Measurements from ENCODE around the gene LDHAL6B.

LDHAL6B gene

GRCh38 chr15:59229453-59229852, 22.8 kb downstream of the LDHAL6B start:
- DNase-seq, result no peak
- H3K4me1 ChIP-seq (ENCODE audit: control insufficient read depth, insufficient read depth, low read length, poor library complexity, severe bottlenecking), result no peaks in the 10 kb centered on the region
- H3K9me3 ChIP-seq (ENCODE audit: control insufficient read depth, low read length), result no peaks in the 10 kb centered on the region
- H3K27me3 ChIP-seq (replicated peaks; ENCODE audit: control insufficient read depth, insufficient read depth, low read length, poor library complexity, severe bottlenecking), result no peaks in the 10 kb centered on the region
- no peaks in the 10 kb centered on the region for H3K36me3 ChIP-seq (ENCODE audit: control insufficient read depth, insufficient read depth, low read length)
- no peak overlapping the region for H3K4me3 ChIP-seq (ENCODE audit: insufficient read depth, low read depth, low read length, poor library complexity, severe bottlenecking)
- no peak overlapping the region for H3K27ac ChIP-seq (ENCODE audit: insufficient read depth, low read length, poor library complexity, severe bottlenecking)

- H3K36me3 ChIP-seq (ENCODE audit: control insufficient read depth, insufficient read depth, low read length), result no peaks in the 10 kb centered on the region
- H3K4me3 ChIP-seq (ENCODE audit: insufficient read depth, low read depth, low read length, poor library complexity, severe bottlenecking), result no peak overlapping the region
- H3K27ac ChIP-seq (ENCODE audit: insufficient read depth, low read length, poor library complexity, severe bottlenecking), result no peak overlapping the region
- H3K4me1 ChIP-seq (ENCODE audit: control insufficient read depth, insufficient read depth, low read length, poor library complexity, severe bottlenecking), result no peaks in the 10 kb centered on the region
- H3K27me3 ChIP-seq (replicated peaks; ENCODE audit: control insufficient read depth, insufficient read depth, low read length, poor library complexity, severe bottlenecking), result no peaks in the 10 kb centered on the region
- no peaks in the 10 kb centered on the region for H3K9me3 ChIP-seq (ENCODE audit: control insufficient read depth, low read length)
- DNase-seq, result no peak
These were observed 23.9 kb downstream of the LDHAL6B start for GRCh38 chr15:59230531-59231055.

DNA sequence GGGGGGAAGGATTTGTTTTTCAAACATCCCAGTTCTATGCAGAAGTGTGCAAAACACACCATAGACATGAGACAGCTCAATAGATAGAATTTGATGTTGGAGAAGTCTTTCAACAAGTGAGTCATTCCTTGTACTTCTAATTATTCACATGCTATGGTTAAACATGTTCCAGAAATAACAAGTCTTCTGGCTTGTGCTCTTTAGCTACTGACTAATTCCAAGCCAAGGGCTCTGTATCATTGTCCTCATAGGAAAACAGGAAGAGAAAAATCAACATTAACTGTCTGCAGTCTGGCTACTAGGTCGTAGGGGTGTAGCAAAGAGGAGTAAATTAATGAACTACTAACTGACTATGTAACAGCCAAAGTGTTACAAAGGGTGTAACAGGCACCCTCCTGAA, 25.8 kb downstream of the LDHAL6B start:
- Histone ChIP-seq H3K27ac (ENCODE audit: insufficient read depth, low read length, poor library complexity, severe bottlenecking) (no peak overlapping the region), H3K36me3 (ENCODE audit: control insufficient read depth, insufficient read depth, low read length) (no peaks in the 10 kb centered on the region), H3K4me3 (ENCODE audit: insufficient read depth, low read depth, low read length, poor library complexity, severe bottlenecking) (no peak overlapping the region), H3K9me3 (ENCODE audit: control insufficient read depth, low read length) (no peaks in the 10 kb centered on the region), H3K27me3 (replicated peaks; ENCODE audit: control insufficient read depth, insufficient read depth, low read length, poor library complexity, severe bottlenecking) (no peaks in the 10 kb centered on the region), H3K4me1 (ENCODE audit: control insufficient read depth, insufficient read depth, low read length, poor library complexity, severe bottlenecking) (no peaks in the 10 kb centered on the region)
- DNase-seq, result no peak

GRCh38 chr15:59236394-59236793, 29.8 kb downstream of the LDHAL6B start:
- no peak overlapping the region for H3K4me3 ChIP-seq (ENCODE audit: insufficient read depth, low read depth, low read length, poor library complexity, severe bottlenecking)
- H3K9me3 ChIP-seq (ENCODE audit: control insufficient read depth, low read length), result no peaks in the 10 kb centered on the region
- H3K36me3 ChIP-seq (ENCODE audit: control insufficient read depth, insufficient read depth, low read length), result no peaks in the 10 kb centered on the region
- DNase-seq, result no peak
- H3K27me3 ChIP-seq (replicated peaks; ENCODE audit: control insufficient read depth, insufficient read depth, low read length, poor library complexity, severe bottlenecking), result no peaks in the 10 kb centered on the region
- H3K27ac ChIP-seq (ENCODE audit: insufficient read depth, low read length, poor library complexity, severe bottlenecking), result no peak overlapping the region
- H3K4me1 ChIP-seq (ENCODE audit: control insufficient read depth, insufficient read depth, low read length, poor library complexity, severe bottlenecking), result no peaks in the 10 kb centered on the region

DNA sequence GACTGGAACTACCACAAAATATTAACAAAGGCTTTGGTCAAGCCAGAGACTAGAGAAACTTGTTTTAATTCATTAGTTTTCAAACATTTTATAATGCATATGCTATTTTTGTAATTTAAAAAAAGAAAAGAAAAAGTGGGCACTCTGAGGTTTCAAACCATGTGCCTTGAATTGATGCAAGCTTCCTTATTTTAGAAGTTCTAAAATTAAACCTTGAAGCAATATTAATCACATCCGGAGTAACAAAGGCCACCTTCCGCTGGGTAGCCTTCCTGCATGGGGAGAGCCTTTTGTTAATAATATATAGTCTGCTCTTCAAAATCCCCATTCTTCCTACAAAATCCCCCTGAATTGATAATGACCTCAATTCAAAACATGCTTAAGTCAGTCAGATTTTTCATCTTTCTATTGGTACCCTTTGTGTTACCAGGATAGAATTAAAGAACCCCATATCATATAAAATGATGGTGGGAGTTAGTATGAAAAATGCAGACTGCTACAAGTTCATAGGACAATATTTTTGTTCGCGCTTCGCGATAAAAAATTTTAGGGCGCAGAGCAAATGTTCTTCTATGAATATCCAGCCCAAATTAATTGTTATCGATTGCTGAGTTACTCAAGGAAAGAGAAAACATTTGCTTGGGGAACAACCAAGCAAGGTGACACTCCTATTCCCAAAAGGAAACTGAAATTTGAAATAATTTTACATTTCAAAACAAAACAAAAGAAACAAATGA, 30.6 kb downstream of the LDHAL6B start:
- Histone ChIP-seq H3K4me1 (ENCODE audit: control insufficient read depth, insufficient read depth, low read length, poor library complexity, severe bottlenecking) (no peaks in the 10 kb centered on the region), H3K27ac (ENCODE audit: insufficient read depth, low read length, poor library complexity, severe bottlenecking) (no peak overlapping the region), H3K4me3 (ENCODE audit: insufficient read depth, low read depth, low read length, poor library complexity, severe bottlenecking) (no peak overlapping the region), H3K9me3 (ENCODE audit: control insufficient read depth, low read length) (no peaks in the 10 kb centered on the region), H3K36me3 (ENCODE audit: control insufficient read depth, insufficient read depth, low read length) (no peaks in the 10 kb centered on the region), H3K27me3 (replicated peaks; ENCODE audit: control insufficient read depth, insufficient read depth, low read length, poor library complexity, severe bottlenecking) (no peaks in the 10 kb centered on the region)
- no peak for DNase-seq

DNA sequence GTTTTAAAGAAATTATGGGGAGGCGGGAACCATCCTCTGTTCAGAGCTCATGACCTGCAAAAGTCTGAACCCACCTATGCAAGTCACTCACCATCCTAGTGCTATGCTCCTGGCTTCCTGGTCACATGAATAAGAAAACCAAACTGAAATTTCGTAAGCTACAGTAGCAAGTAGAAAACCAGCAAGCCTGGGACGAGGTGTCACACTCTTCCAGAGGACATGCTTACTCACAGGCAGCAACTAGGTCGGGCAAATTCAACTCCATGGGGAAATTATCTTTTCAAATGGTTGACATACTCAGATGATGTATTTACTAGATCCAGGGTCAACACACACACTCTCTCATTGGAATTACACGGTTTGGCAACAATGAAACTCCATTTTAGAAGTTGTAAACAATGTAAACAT, 31.3 kb downstream of the LDHAL6B start:
- no peaks in the 10 kb centered on the region for H3K27me3 ChIP-seq (replicated peaks; ENCODE audit: control insufficient read depth, insufficient read depth, low read length, poor library complexity, severe bottlenecking)
- no peaks in the 10 kb centered on the region for H3K4me1 ChIP-seq (ENCODE audit: control insufficient read depth, insufficient read depth, low read length, poor library complexity, severe bottlenecking)
- H3K36me3 ChIP-seq (ENCODE audit: control insufficient read depth, insufficient read depth, low read length), result no peaks in the 10 kb centered on the region
- H3K4me3 ChIP-seq (ENCODE audit: insufficient read depth, low read depth, low read length, poor library complexity, severe bottlenecking), result no peak overlapping the region
- H3K27ac ChIP-seq (ENCODE audit: insufficient read depth, low read length, poor library complexity, severe bottlenecking), result no peak overlapping the region
- no peaks in the 10 kb centered on the region for H3K9me3 ChIP-seq (ENCODE audit: control insufficient read depth, low read length)
- no peak for DNase-seq

GRCh38 chr15:59240036-59240435, 33.4 kb downstream of the LDHAL6B start:
- Histone ChIP-seq H3K4me1 (ENCODE audit: control insufficient read depth, insufficient read depth, low read length, poor library complexity, severe bottlenecking) (no peaks in the 10 kb centered on the region), H3K36me3 (ENCODE audit: control insufficient read depth, insufficient read depth, low read length) (no peaks in the 10 kb centered on the region), H3K27me3 (replicated peaks; ENCODE audit: control insufficient read depth, insufficient read depth, low read length, poor library complexity, severe bottlenecking) (no peaks in the 10 kb centered on the region), H3K27ac (ENCODE audit: insufficient read depth, low read length, poor library complexity, severe bottlenecking) (no peak overlapping the region), H3K9me3 (ENCODE audit: control insufficient read depth, low read length) (no peaks in the 10 kb centered on the region), H3K4me3 (ENCODE audit: insufficient read depth, low read depth, low read length, poor library complexity, severe bottlenecking) (no peak overlapping the region)
- DNase-seq, result no peak

GRCh38 chr15:59242649-59243048, 36.0 kb downstream of the LDHAL6B start:
- H3K27me3 ChIP-seq (replicated peaks; ENCODE audit: control insufficient read depth, insufficient read depth, low read length, poor library complexity, severe bottlenecking), result no peaks in the 10 kb centered on the region
- H3K27ac ChIP-seq (ENCODE audit: insufficient read depth, low read length, poor library complexity, severe bottlenecking), result no peak overlapping the region
- no peaks in the 10 kb centered on the region for H3K9me3 ChIP-seq (ENCODE audit: control insufficient read depth, low read length)
- H3K36me3 ChIP-seq (ENCODE audit: control insufficient read depth, insufficient read depth, low read length), result no peaks in the 10 kb centered on the region
- no peaks in the 10 kb centered on the region for H3K4me1 ChIP-seq (ENCODE audit: control insufficient read depth, insufficient read depth, low read length, poor library complexity, severe bottlenecking)
- no peak overlapping the region for H3K4me3 ChIP-seq (ENCODE audit: insufficient read depth, low read depth, low read length, poor library complexity, severe bottlenecking)
- no peak for DNase-seq

- Histone ChIP-seq H3K4me3 (ENCODE audit: insufficient read depth, low read depth, low read length, poor library complexity, severe bottlenecking) (no peak overlapping the region), H3K4me1 (ENCODE audit: control insufficient read depth, insufficient read depth, low read length, poor library complexity, severe bottlenecking) (no peaks in the 10 kb centered on the region), H3K36me3 (ENCODE audit: control insufficient read depth, insufficient read depth, low read length) (no peaks in the 10 kb centered on the region), H3K9me3 (ENCODE audit: control insufficient read depth, low read length) (no peaks in the 10 kb centered on the region), H3K27ac (ENCODE audit: insufficient read depth, low read length, poor library complexity, severe bottlenecking) (no peak overlapping the region), H3K27me3 (replicated peaks; ENCODE audit: control insufficient read depth, insufficient read depth, low read length, poor library complexity, severe bottlenecking) (no peaks in the 10 kb centered on the region)
- DNase-seq, result no peak
These were observed 37.0 kb downstream of the LDHAL6B start for GRCh38 chr15:59243622-59244021.

DNA sequence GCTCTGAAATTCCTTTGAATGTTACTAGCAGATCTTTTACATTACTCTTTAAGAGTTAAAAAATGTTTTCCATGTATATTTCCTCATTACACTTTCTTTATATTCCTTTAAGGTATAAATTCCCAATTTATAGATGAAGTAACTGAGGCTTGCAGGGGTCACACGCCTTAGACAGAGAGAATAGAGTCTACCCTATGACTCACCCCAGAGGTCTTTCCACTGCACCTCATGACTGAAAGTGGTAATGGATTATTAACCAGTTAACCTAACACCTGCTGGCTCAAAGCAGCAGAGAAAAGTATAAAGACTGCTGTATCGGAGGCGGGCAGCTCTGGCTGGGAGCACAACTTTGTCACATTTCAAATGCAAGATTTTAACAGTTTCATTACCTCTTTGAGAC, 37.7 kb downstream of the LDHAL6B start:
- Histone ChIP-seq H3K4me3 (ENCODE audit: insufficient read depth, low read depth, low read length, poor library complexity, severe bottlenecking) (no peak overlapping the region), H3K27me3 (replicated peaks; ENCODE audit: control insufficient read depth, insufficient read depth, low read length, poor library complexity, severe bottlenecking) (no peaks in the 10 kb centered on the region), H3K36me3 (ENCODE audit: control insufficient read depth, insufficient read depth, low read length) (no peaks in the 10 kb centered on the region), H3K4me1 (ENCODE audit: control insufficient read depth, insufficient read depth, low read length, poor library complexity, severe bottlenecking) (no peaks in the 10 kb centered on the region), H3K9me3 (ENCODE audit: control insufficient read depth, low read length) (no peaks in the 10 kb centered on the region), H3K27ac (ENCODE audit: insufficient read depth, low read length, poor library complexity, severe bottlenecking) (no peak overlapping the region)
- no peak for DNase-seq
